ENCODE results near the gene PROZ. TPM values are rescaled to one million over a fixed set of nuclear protein-coding genes. Genes with fewer than 3 reads are reported as not detected.

Gene PROZ
- total RNA-seq, 6 experiments from 2014 or later: not detected

- peak overlapping the region; percentile 83 for H3K4me3 Mint-ChIP-seq
- TF ChIP-seq CTCF (IDR thresholded peaks at IDR 0.05): no peak
- H3K36me3 Mint-ChIP-seq (ENCODE audit: low read depth): peaks cover 57% of the 10 kb centered on the region
- H3K9me3 Mint-ChIP-seq: no peaks in the 10 kb centered on the region
- H3K27me3 Mint-ChIP-seq (ENCODE audit: insufficient read depth): no peaks in the 10 kb centered on the region
- peak; percentile 98 for DNase-seq
- peaks cover 60% of the 10 kb centered on the region for H3K4me1 Mint-ChIP-seq (ENCODE audit: low read depth)
- peak overlapping the region; percentile 96 for H3K27ac Mint-ChIP-seq
Measured at GRCh38 chr13:113178070-113178895, 19.8 kb downstream of the PROZ start.

- H3K27ac Mint-ChIP-seq: peak overlapping the region; percentile 96
- TF ChIP-seq CTCF (IDR thresholded peaks at IDR 0.05): no peak
- no peaks in the 10 kb centered on the region for H3K9me3 Mint-ChIP-seq
- DNase-seq: no peak
- peak overlapping the region; percentile 83 for H3K4me3 Mint-ChIP-seq
- H3K27me3 Mint-ChIP-seq (ENCODE audit: insufficient read depth): no peaks in the 10 kb centered on the region
- H3K36me3 Mint-ChIP-seq (ENCODE audit: low read depth): peaks cover 63% of the 10 kb centered on the region
- H3K4me1 Mint-ChIP-seq (ENCODE audit: low read depth): peaks cover 64% of the 10 kb centered on the region
Measured at GRCh38 chr13:113178896-113179167, 20.4 kb downstream of the PROZ start.

- no peaks in the 10 kb centered on the region for H3K9me3 Mint-ChIP-seq
- H3K4me1 Mint-ChIP-seq (ENCODE audit: low read depth): peaks cover 64% of the 10 kb centered on the region
- DNase-seq: peak; percentile 8
- H3K27me3 Mint-ChIP-seq (ENCODE audit: insufficient read depth): no peaks in the 10 kb centered on the region
- peaks cover 57% of the 10 kb centered on the region for H3K36me3 Mint-ChIP-seq (ENCODE audit: low read depth)
- peak overlapping the region; percentile 96 for H3K27ac Mint-ChIP-seq
- H3K4me3 Mint-ChIP-seq: peak overlapping the region; percentile 83; the same call in 1 of the 2 replicates
- no peak for TF ChIP-seq CTCF (IDR thresholded peaks at IDR 0.05)
Measured at GRCh38 chr13:113179374-113180230, 21.2 kb downstream of the PROZ start.

GRCh38 chr13:113182046-113182445 lies 23.6 kb downstream of the PROZ start:
- Mint-ChIP-seq H3K27ac (peak overlapping the region; percentile 96; the same call in 1 of the 2 replicates), H3K9me3 (peaks cover 2% of the 10 kb centered on the region), H3K36me3 (ENCODE audit: low read depth) (peaks cover 58% of the 10 kb centered on the region), H3K27me3 (ENCODE audit: insufficient read depth) (no peaks in the 10 kb centered on the region), H3K4me3 (no peak overlapping the region), H3K4me1 (ENCODE audit: low read depth) (peaks cover 80% of the 10 kb centered on the region)
- TF ChIP-seq CTCF (IDR thresholded peaks at IDR 0.05): no peak
- no peak for DNase-seq

- no peak for DNase-seq
- H3K36me3 Mint-ChIP-seq (ENCODE audit: low read depth): peaks cover 74% of the 10 kb centered on the region
- no peak overlapping the region for H3K4me3 Mint-ChIP-seq
- peak overlapping the region; percentile 43; the same call in 1 of the 2 replicates for H3K27ac Mint-ChIP-seq
- TF ChIP-seq CTCF (IDR thresholded peaks at IDR 0.05): no peak
- H3K4me1 Mint-ChIP-seq (ENCODE audit: low read depth): peaks cover 82% of the 10 kb centered on the region
- H3K27me3 Mint-ChIP-seq (ENCODE audit: insufficient read depth): peaks cover 4% of the 10 kb centered on the region; the same call in 1 of the 2 replicates
- H3K9me3 Mint-ChIP-seq: peaks cover 16% of the 10 kb centered on the region
Measured at GRCh38 chr13:113183450-113184129, 25.1 kb downstream of the PROZ start.

Data from HFFc6 (cell line).